Ovary (tissue), 9 donors: ENCODE measurements around the gene SLIT1. TPM values are rescaled to one million over a fixed set of nuclear protein-coding genes. Genes with fewer than 3 reads are reported as not detected.

ENCODE experiments used
- DNase-seq, 5 donors: peaks; one replicate each; pipeline ENCODE4 v3.0.0-alpha.2; 2019 to 2020
- H3K27ac ChIP-seq, 2 donors: fragments of 200-600 bp; one replicate each; pipeline versions ENCODE4 v1.5.1 to v1.8.0; 2019 to 2022
- H3K27me3 ChIP-seq: fragments of 200-600 bp; one replicate; pipeline ENCODE4 v1.8.0; 2022
- H3K36me3 ChIP-seq: fragments of 200-600 bp; sonication (generic); one replicate; pipeline ENCODE4 v1.5.1; 2019
- H3K4me1 ChIP-seq: one replicate; pipeline ENCODE4 v1.8.1; 2013; ENCODE audit warnings: mild to moderate bottlenecking, moderate library complexity; ENCODE audit not compliant: insufficient read depth
- H3K4me3 ChIP-seq: fragments of 200-600 bp; sonication (generic); one replicate; pipeline ENCODE4 v1.5.1; 2017
- H3K9me3 ChIP-seq, 2 donors: fragments of 200-600 bp in 1 of 2; sonication (generic) in 1 of 2; one replicate each; pipeline versions ENCODE4 v1.5.1 to v1.8.1; 2013 to 2019; ENCODE audit warnings: mild to moderate bottlenecking in 1 of 2, moderate library complexity in 1 of 2
- CTCF ChIP-seq, 3 donors: fragments of 450-650 bp in 2 of 3; fragments of 200-600 bp in 1 of 3; IDR thresholded peaks; one replicate each; pipeline versions ENCODE4 v1.5.1 to v1.8.0; 2016 to 2022; ENCODE audit warnings: antibody characterized with exemption in 3 of 3, mild to moderate bottlenecking in 1 of 3
- EP300 ChIP-seq: sonication (generic); formaldehyde crosslinking; IDR thresholded peaks from one replicate; pipeline ENCODE4 v1.6.1; 2017; ENCODE audit warnings: antibody characterized with exemption
- POLR2A ChIP-seq: fragments of 450-650 bp; IDR thresholded peaks from one replicate; pipeline ENCODE4 v1.6.1; 2017; ENCODE audit warnings: antibody characterized with exemption, mild to moderate bottlenecking, moderate library complexity
- WGBS, 3 donors: extraction: QIAGEN DNeasy Blood & Tissue Kit in 1 of 3; methylation state at CpG; one replicate each; pipeline versions ENCODE4 v1.1.5 to v1.1.7; 2013 to 2017; 5-methylcytosine and 5-hydroxymethylcytosine counted together
- intact Hi-C, 4 donors: fragments of 100-400 bp; cut with DNase I; formaldehyde crosslinking; loops; one replicate each; pipeline versions ENCODE4 v1.11.0 to v1.15.1; 2022 to 2023
- polyA plus RNA-seq, 2 donors: library from polyadenylated mRNA; stranded (reverse); fragments of 200-250 nt in 1 of 2; fragments of 350-450 nt in 1 of 2; fragmentation: Illumina TruSeq in 1 of 2; extraction: RNeasy Lipid Tissue Mini Kit (QIAGEN cat#74804) in 1 of 2; gene quantifications; one replicate each; pipeline ENCODE4 v1.2.3, GENCODE V29; 2013 to 2014
- total RNA-seq, 7 donors: library from RNA; depleted of rRNA in 2 of 7; stranded (reverse); fragments of >200 nt in 2 of 7; fragmentation: NEBNext Ultra II Directional in 3 of 7; extraction: Animal tissue kit (Norgen Biotek cat#: 25700) in 3 of 7; gene quantifications; one replicate each; pipeline versions ENCODE4 v1.1.0 to v1.2.4, GENCODE V29; 2016 to 2023
- donor health status: DM: no; HTN: no; CAD: no; lungs with moderate emphysema.
- donor health status: DM: no; HTN: no; CAD: no.
- donor health status: Bipolar disorder and iron deficiency.
- donor health status: DM: yes; HTN: yes; CAD: no.
- donor health status: DM: no; HTN: no; CAD: no.
- donor health status: DM: yes; HTN: yes; CAD: no.

The SLIT1 gene
- total and polyA plus RNA-seq, 9 donors: under 0.01 to 0.62 (median 0.25) TPM

GRCh38 chr10:96995851-96996250 lies 189.9 kb downstream of the SLIT1 start:
- intact Hi-C loops: no loop called here
- H3K27ac ChIP-seq: peak overlapping the region; percentile 22 to 32
- H3K4me1 ChIP-seq: peaks cover 14% of the 10 kb centered on the region
- no peak for TF ChIP-seq CTCF (IDR thresholded peaks at IDR 0.05)
- no peak for TF ChIP-seq POLR2A
- TF ChIP-seq EP300: no peak
- WGBS, 3 donors: 3 to 26% (median 18%) methylated on average over 4 of the region's 4 CpGs
- no peak for DNase-seq
- H3K27me3 ChIP-seq: no peaks in the 10 kb centered on the region
- no peaks in the 10 kb centered on the region for H3K36me3 ChIP-seq
- H3K9me3 ChIP-seq: no peaks in the 10 kb centered on the region
- H3K4me3 ChIP-seq: no peak overlapping the region

- 88 to 95% (median 91%) methylated on average over 1 of the region's 1 CpG for WGBS, 3 donors
- no peak for TF ChIP-seq EP300
- TF ChIP-seq POLR2A: no peak
- no peak for TF ChIP-seq CTCF (IDR thresholded peaks at IDR 0.05)
Observed at GRCh38 chr10:96992721-96993120, 193.0 kb downstream of the SLIT1 start.

GRCh38 chr10:96991313-96991841 lies 194.4 kb downstream of the SLIT1 start:
- Histone ChIP-seq H3K4me1 (peaks cover 20% of the 10 kb centered on the region), H3K4me3 (no peak overlapping the region), H3K27me3 (no peaks in the 10 kb centered on the region), H3K27ac (no peak overlapping the region), H3K9me3 (no peaks in the 10 kb centered on the region), H3K36me3 (no peaks in the 10 kb centered on the region)
- DNase-seq: peak in 1 of 5 donors; percentile 56
- 21 to 33% (median 25%) methylated on average over 7 of the region's 7 CpGs for WGBS, 3 donors
- no peak for TF ChIP-seq EP300
- TF ChIP-seq POLR2A: no peak
- no peak for TF ChIP-seq CTCF (IDR thresholded peaks at IDR 0.05)
- intact Hi-C loops: no loop called here

More at GRCh38 chr10:96992721-96993120, 193.0 kb downstream of the SLIT1 start:
- Histone ChIP-seq H3K4me3 (no peak overlapping the region), H3K27me3 (no peaks in the 10 kb centered on the region), H3K4me1 (peaks cover 22% of the 10 kb centered on the region), H3K36me3 (no peaks in the 10 kb centered on the region), H3K9me3 (no peaks in the 10 kb centered on the region), H3K27ac (no peak overlapping the region)
- intact Hi-C loops: no loop called here
- DNase-seq: no peak

- Histone ChIP-seq H3K4me1 (peaks cover 10% of the 10 kb centered on the region), H3K27me3 (no peaks in the 10 kb centered on the region), H3K36me3 (no peaks in the 10 kb centered on the region), H3K27ac (no peak overlapping the region), H3K4me3 (no peak overlapping the region), H3K9me3 (no peaks in the 10 kb centered on the region)
- no peak for TF ChIP-seq CTCF (IDR thresholded peaks at IDR 0.05)
- no peak for TF ChIP-seq POLR2A
- TF ChIP-seq EP300: no peak
- DNase-seq: no peak
- intact Hi-C loops: no loop called here
- 35 to 55% (median 39%) methylated on average over 4 of the region's 4 CpGs for WGBS, 3 donors
Observed at GRCh38 chr10:96988426-96988825, 197.3 kb downstream of the SLIT1 start.
